H9 (cell line): ENCODE measurements around the gene RNF186. TPM values are rescaled to one million over a fixed set of nuclear protein-coding genes. Genes with fewer than 3 reads are reported as not detected.
A peak's percentile ranks its signal among the peaks of the same experiment; 100 is the strongest.

Source experiments
- DNase-seq: peaks from one replicate; pipeline ENCODE4 v3.0.0-alpha.2; 2017
- H2AFZ ChIP-seq: one replicate; pipeline ENCODE4 v1.6.1; 2013; ENCODE audit warnings: mild to moderate bottlenecking, low read length, control low read depth, moderate library complexity
- H2AK5ac ChIP-seq: 2 replicates; pipeline ENCODE4 v1.6.1; 2013; ENCODE audit warnings: low read length, control low read depth, mixed read lengths; ENCODE audit not compliant: insufficient read length
- H2BK120ac ChIP-seq: one replicate; pipeline ENCODE4 v1.6.1; 2013; ENCODE audit warnings: low read depth, mild to moderate bottlenecking, low read length, control low read depth, inconsistent platforms; ENCODE audit not compliant: poor library complexity, severe bottlenecking
- H2BK12ac ChIP-seq: 2 replicates; pipeline ENCODE4 v1.6.1; 2013; ENCODE audit warnings: low read length, control low read depth, mixed read lengths, low read depth; ENCODE audit not compliant: insufficient read length
- H2BK15ac ChIP-seq: 2 replicates; pipeline ENCODE4 v1.6.1; 2013; ENCODE audit warnings: low read depth, low read length, control low read depth
- H2BK20ac ChIP-seq: one replicate; pipeline ENCODE4 v1.6.1; 2013; ENCODE audit warnings: low read depth, mild to moderate bottlenecking, low read length, control low read depth, inconsistent platforms; ENCODE audit not compliant: poor library complexity, severe bottlenecking
- H2BK5ac ChIP-seq: 2 replicates; pipeline ENCODE4 v1.6.1; 2013; ENCODE audit warnings: low read length, control low read depth, mixed read lengths; ENCODE audit not compliant: insufficient read length
- H3K14ac ChIP-seq: 2 replicates; pipeline ENCODE4 v1.6.1; 2013; ENCODE audit warnings: low read length, control low read depth; ENCODE audit not compliant: insufficient read depth
- H3K18ac ChIP-seq: 2 replicates; pipeline ENCODE4 v1.6.1; 2013; ENCODE audit warnings: low read depth, mild to moderate bottlenecking, mixed read lengths, low read length, control low read depth; ENCODE audit not compliant: insufficient read length
- H3K23ac ChIP-seq: 2 replicates; pipeline ENCODE4 v1.6.1; 2013; ENCODE audit warnings: low read length, control low read depth, mixed read lengths, low read depth; ENCODE audit not compliant: insufficient read length
- H3K23me2 ChIP-seq: 2 replicates; pipeline ENCODE4 v1.6.1; 2013; ENCODE audit warnings: low read depth, mild to moderate bottlenecking, mixed read lengths, low read length, control low read depth; ENCODE audit not compliant: insufficient read length, poor library complexity, severe bottlenecking
- H3K27ac ChIP-seq: 2 replicates; pipeline ENCODE4 v1.5.1; 2013; ENCODE audit warnings: low read length, control low read depth, mixed read lengths, low read depth; ENCODE audit not compliant: insufficient read length
- H3K27me3 ChIP-seq: 2 replicates; pipeline ENCODE4 v1.6.1; 2013; ENCODE audit warnings: low read length, control low read depth, inconsistent platforms; ENCODE audit not compliant: insufficient read depth
- H3K4ac ChIP-seq: 2 replicates; pipeline ENCODE4 v1.6.1; 2013; ENCODE audit warnings: low read depth, mild to moderate bottlenecking, control low read depth, inconsistent platforms, low read length, moderate library complexity
- H3K4me1 ChIP-seq: 2 replicates; pipeline ENCODE4 v1.6.1; 2013; ENCODE audit warnings: low read length, control low read depth, inconsistent platforms; ENCODE audit not compliant: insufficient read depth
- H3K4me2 ChIP-seq: 2 replicates; pipeline ENCODE4 v1.6.1; 2013; ENCODE audit warnings: low read length, control low read depth, mixed read lengths; ENCODE audit not compliant: insufficient read length, insufficient read depth
- H3K56ac ChIP-seq: 2 replicates; pipeline ENCODE4 v1.6.1; 2013; ENCODE audit warnings: low read depth, mild to moderate bottlenecking, mixed read lengths, low read length, control low read depth; ENCODE audit not compliant: insufficient read length
- H3K79me1 ChIP-seq: 2 replicates; pipeline ENCODE4 v1.6.1; 2013; ENCODE audit warnings: low read depth, mild to moderate bottlenecking, moderate library complexity, low read length, control low read depth, inconsistent platforms; ENCODE audit not compliant: insufficient read depth, poor library complexity, severe bottlenecking
- H3K79me2 ChIP-seq: 2 replicates; pipeline ENCODE4 v1.6.1; 2013; ENCODE audit warnings: low read length, control low read depth, inconsistent platforms; ENCODE audit not compliant: insufficient read depth
- H3K9ac ChIP-seq: 2 replicates; pipeline ENCODE4 v1.6.1; 2013; ENCODE audit warnings: low read length, control low read depth, mixed read lengths; ENCODE audit not compliant: insufficient read length; ENCODE audit errors: extremely low read depth
- H3K9me3 ChIP-seq: one replicate; pipeline ENCODE4 v1.6.1; 2013; ENCODE audit warnings: low read depth, low read length, inconsistent platforms; ENCODE audit not compliant: control insufficient read depth
- H3T11ph ChIP-seq: one replicate; pipeline ENCODE4 v1.6.1; 2013; ENCODE audit warnings: mild to moderate bottlenecking, low read length, control low read depth, inconsistent platforms
- H4K20me1 ChIP-seq: one replicate; pipeline ENCODE4 v1.6.1; 2013; ENCODE audit not compliant: control insufficient read depth, insufficient read length, insufficient read depth
- H4K5ac ChIP-seq: 2 replicates; pipeline ENCODE4 v1.6.1; 2013; ENCODE audit warnings: low read depth, mild to moderate bottlenecking, mixed read lengths, low read length, control low read depth; ENCODE audit not compliant: insufficient read length
- H4K8ac ChIP-seq: replicated peaks from 2 replicates; pipeline ENCODE4 v1.6.1; 2013; ENCODE audit warnings: low read length, control low read depth, mixed read lengths, low read depth; ENCODE audit not compliant: insufficient read length
- H4K91ac ChIP-seq: 2 replicates; pipeline ENCODE4 v1.6.1; 2013; ENCODE audit warnings: low read depth, mild to moderate bottlenecking, moderate library complexity, mixed read lengths, low read length, control low read depth; ENCODE audit not compliant: insufficient read length
- H3K27ac Mint-ChIP-seq, 3 experiments: 2 replicates in 2 of 3; 3 replicates in 1 of 3; pipeline ENCODE4 v1.8.0; 2020 to 2021; ENCODE audit warnings: mixed read lengths in 3 of 3, mild to moderate bottlenecking in 1 of 3, moderate library complexity in 1 of 3
- H3K27me3 Mint-ChIP-seq: 2 replicates; pipeline ENCODE4 v1.8.0; 2021; ENCODE audit warnings: low read depth, mild to moderate bottlenecking, moderate library complexity, mixed read lengths
- H3K36me3 Mint-ChIP-seq, 3 experiments: 2 replicates in 2 of 3; 3 replicates in 1 of 3; pipeline ENCODE4 v1.8.0; 2020 to 2021; ENCODE audit warnings: low read depth in 3 of 3, mixed read lengths in 3 of 3; ENCODE audit not compliant: insufficient read depth in 1 of 3
- H3K4me1 Mint-ChIP-seq, 2 experiments: 2 replicates each; pipeline ENCODE4 v1.8.0; 2020; ENCODE audit warnings: mixed read lengths in 2 of 2
- H3K4me3 Mint-ChIP-seq, 2 experiments: 2 replicates in 1 of 2; 3 replicates in 1 of 2; pipeline ENCODE4 v1.8.0; 2020 to 2021; ENCODE audit warnings: mild to moderate bottlenecking in 2 of 2, mixed read lengths in 2 of 2, moderate library complexity in 1 of 2
- H3K9me3 Mint-ChIP-seq, 2 experiments: 2 replicates in 1 of 2; 3 replicates in 1 of 2; pipeline ENCODE4 v1.8.0; 2020; ENCODE audit warnings: mild to moderate bottlenecking in 2 of 2, mixed read lengths in 2 of 2, moderate library complexity in 1 of 2
- WGBS: extraction: QIAGEN DNeasy Blood & Tissue Kit; methylation state at CpG from one replicate; pipeline ENCODE4 v1.1.7; 2013; ENCODE audit warnings: missing lambda C conversion rate, low lambda C conversion rate, mixed read lengths; ENCODE audit not compliant: insufficient read length; ENCODE audit errors: extremely low coverage; 5-methylcytosine and 5-hydroxymethylcytosine counted together
- long read RNA-seq: library from polyadenylated mRNA; unstranded; transcript quantifications from one replicate; pipeline ENCODE4 v2.0.0, GENCODE V29; 2020
- total RNA-seq: library from RNA; stranded (reverse); gene quantifications from 2 replicates; pipeline ENCODE4 v1.2.1, GENCODE V29; 2021
- TF ChIP-seq, protein P1 (sequence below): fragments of 200-600 bp; sonication (generic); conservative IDR thresholded peaks from 3 replicates; pipeline ENCODE4 v1.8.0; 2021; ENCODE audit warnings: antibody characterized with exemption, mild to moderate bottlenecking

The RNF186 gene, protein sequence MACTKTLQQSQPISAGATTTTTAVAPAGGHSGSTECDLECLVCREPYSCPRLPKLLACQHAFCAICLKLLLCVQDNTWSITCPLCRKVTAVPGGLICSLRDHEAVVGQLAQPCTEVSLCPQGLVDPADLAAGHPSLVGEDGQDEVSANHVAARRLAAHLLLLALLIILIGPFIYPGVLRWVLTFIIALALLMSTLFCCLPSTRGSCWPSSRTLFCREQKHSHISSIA
- total RNA-seq = not detected in 2 replicates
- long read RNA-seq = 0 reads

DNA sequence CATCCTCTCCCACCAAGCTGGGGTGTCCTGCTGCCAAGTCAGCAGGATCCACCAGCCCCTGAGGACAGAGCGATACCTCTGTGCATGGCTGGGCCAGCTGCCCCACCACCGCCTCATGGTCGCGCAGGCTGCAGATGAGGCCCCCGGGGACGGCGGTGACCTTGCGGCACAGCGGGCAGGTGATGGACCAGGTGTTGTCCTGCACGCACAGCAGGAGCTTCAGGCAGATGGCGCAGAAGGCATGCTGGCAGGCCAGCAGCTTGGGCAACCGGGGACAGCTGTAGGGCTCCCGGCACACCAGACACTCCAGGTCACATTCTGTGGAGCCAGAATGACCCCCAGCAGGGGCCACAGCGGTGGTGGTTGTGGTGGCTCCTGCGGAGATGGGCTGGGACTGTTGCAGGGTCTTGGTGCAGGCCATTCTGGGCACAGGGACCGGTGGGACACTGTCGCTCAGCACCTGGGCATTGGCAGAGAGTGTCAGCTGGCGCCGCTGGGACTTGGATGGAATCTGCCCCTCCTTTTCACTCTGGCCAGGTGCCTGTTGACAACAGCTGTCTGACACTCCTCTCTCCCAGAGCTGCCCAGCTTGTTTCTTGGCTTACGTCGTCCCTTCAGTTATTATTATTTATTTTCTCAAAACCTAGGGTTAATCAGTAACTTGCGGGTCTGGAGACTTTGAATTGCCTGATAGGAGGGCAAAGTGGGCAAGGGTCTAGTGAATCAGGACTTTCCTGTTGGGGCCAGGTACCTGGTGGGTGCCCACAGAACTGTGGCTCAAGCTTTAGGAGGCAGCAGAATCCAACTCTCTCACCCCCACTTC, at the start of gene RNF186:
RNF186 (minus strand) TSS at position 603 of the 823 bp plus-strand sequence; CDS start at position 421, 182 bp downstream.
- H3K36me3 Mint-ChIP-seq = no peaks in the 10 kb centered on the region
- Histone ChIP-seq H4K20me1 (no peaks in the 10 kb centered on the region), H4K5ac (no peak within 1 kb of the TSS), H4K8ac (no peak within 1 kb of the TSS), H3K4ac (no peak within 1 kb of the TSS), H3K4me2 (peak within 1 kb of the TSS; percentile 28), H2BK120ac (no peak within 1 kb of the TSS), H3K27ac (peak within 1 kb of the TSS; percentile 60), H2AK5ac (no peak within 1 kb of the TSS), H2BK20ac (no peak within 1 kb of the TSS), H3T11ph (no peak within 1 kb of the TSS), H3K14ac (no peak within 1 kb of the TSS), H3K23me2 (no peaks in the 10 kb centered on the region), H3K18ac (peak within 1 kb of the TSS; percentile 3), H3K9ac (no peak within 1 kb of the TSS), H3K27me3 (no peaks in the 10 kb centered on the region; the same call in 1 of the 2 replicates), H3K23ac (no peak within 1 kb of the TSS), H3K9me3 (no peaks in the 10 kb centered on the region), H3K56ac (no peak within 1 kb of the TSS), H3K79me1 (no peaks in the 10 kb centered on the region), H2BK12ac (no peak within 1 kb of the TSS), H2BK15ac (no peak within 1 kb of the TSS), H3K79me2 (no peaks in the 10 kb centered on the region), H2AFZ (no peak within 1 kb of the TSS), H4K91ac (no peak within 1 kb of the TSS), H2BK5ac (no peak within 1 kb of the TSS), H3K4me1 (peaks cover 14% of the 10 kb centered on the region; the same call in 1 of the 2 replicates)
- peak within 1 kb of the TSS; percentile 89 to 97 (median 94) for H3K27ac Mint-ChIP-seq
- no peak for DNase-seq
- H3K4me3 Mint-ChIP-seq = peak within 1 kb of the TSS in 1 of 2 experiments; percentile 46; a peak in 1 of 5 replicates
- H3K9me3 Mint-ChIP-seq = no peaks in the 10 kb centered on the region; a peak in 1 of 5 replicates
- H3K27me3 Mint-ChIP-seq = peaks cover 11% of the 10 kb centered on the region
- peaks cover 54 to 61% of the 10 kb centered on the region in 2 experiments for H3K4me1 Mint-ChIP-seq
- no CpG with 5 or more reads among the region's 22 CpGs for WGBS
- TF ChIP-seq, protein P1, sequence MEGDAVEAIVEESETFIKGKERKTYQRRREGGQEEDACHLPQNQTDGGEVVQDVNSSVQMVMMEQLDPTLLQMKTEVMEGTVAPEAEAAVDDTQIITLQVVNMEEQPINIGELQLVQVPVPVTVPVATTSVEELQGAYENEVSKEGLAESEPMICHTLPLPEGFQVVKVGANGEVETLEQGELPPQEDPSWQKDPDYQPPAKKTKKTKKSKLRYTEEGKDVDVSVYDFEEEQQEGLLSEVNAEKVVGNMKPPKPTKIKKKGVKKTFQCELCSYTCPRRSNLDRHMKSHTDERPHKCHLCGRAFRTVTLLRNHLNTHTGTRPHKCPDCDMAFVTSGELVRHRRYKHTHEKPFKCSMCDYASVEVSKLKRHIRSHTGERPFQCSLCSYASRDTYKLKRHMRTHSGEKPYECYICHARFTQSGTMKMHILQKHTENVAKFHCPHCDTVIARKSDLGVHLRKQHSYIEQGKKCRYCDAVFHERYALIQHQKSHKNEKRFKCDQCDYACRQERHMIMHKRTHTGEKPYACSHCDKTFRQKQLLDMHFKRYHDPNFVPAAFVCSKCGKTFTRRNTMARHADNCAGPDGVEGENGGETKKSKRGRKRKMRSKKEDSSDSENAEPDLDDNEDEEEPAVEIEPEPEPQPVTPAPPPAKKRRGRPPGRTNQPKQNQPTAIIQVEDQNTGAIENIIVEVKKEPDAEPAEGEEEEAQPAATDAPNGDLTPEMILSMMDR = no peak
